ENCODE measurements around the gene PLCB2.

The PLCB2 gene

GRCh38 chr15:40303576-40303975 lies 4.2 kb downstream of the PLCB2 start:
- no peak for DNase-seq (ENCODE audit: low read depth)

DNA sequence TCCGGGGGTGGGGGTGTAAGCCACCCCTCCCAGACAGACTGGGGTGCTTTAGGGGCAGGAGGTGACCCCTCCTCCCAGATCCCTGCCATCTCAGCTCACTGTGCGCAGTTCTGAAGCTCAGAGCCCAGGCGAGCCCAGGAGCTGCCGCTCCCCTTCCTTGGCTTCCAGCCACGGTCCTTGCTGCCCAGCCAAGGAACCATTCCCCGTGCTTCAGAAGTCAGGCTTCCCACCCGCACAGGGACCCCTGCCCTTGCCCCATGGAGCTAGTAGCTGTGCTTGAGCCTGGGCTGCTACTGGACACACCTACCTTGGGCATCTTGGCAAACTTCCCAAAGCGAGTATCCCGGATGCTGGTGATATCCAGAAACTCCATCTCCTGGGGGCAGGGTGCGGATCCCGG lies 4.8 kb downstream of the PLCB2 start:
- DNase-seq (ENCODE audit: low read depth), result no peak

DNA sequence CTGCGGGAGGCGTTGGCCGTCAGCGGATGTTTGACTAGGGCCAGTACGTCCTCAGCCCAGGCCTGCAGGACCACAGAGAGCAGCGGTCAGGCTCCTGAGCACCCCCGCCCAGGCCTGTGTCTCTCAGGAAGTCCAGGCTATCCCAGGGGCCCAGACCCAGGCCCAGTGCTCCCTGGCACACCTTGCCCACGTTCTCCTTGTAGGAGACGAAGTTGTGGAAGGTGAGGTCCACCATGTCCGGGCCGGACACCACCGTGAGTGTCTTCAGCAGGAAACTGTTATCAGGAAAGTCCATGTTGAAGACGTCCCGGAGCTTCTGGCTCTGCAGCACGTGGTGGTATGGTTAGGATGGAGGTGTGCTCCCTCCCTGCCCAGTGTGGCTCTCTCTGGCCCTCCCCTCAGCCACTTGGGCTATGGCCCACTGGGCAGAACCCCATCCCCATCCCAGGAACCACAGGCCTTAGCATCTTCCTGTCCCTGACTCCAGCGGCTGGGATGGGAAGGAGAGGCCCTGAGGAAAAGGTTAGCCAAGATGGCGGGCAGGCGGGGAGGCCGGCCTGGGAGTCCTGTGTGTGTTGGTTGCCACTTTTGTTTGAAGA lies 5.3 kb downstream of the PLCB2 start:
- DNase-seq (ENCODE audit: low read depth), result no peak

- no peak for DNase-seq (ENCODE audit: low read depth)
Measured at GRCh38 chr15:40301467-40302179, 6.1 kb downstream of the PLCB2 start.

GRCh38 chr15:40300771-40301170 lies 7.0 kb downstream of the PLCB2 start:
- DNase-seq (ENCODE audit: low read depth), result no peak

- no peak for DNase-seq (ENCODE audit: low read depth)
Measured at GRCh38 chr15:40300367-40300766, 7.4 kb downstream of the PLCB2 start.

DNA sequence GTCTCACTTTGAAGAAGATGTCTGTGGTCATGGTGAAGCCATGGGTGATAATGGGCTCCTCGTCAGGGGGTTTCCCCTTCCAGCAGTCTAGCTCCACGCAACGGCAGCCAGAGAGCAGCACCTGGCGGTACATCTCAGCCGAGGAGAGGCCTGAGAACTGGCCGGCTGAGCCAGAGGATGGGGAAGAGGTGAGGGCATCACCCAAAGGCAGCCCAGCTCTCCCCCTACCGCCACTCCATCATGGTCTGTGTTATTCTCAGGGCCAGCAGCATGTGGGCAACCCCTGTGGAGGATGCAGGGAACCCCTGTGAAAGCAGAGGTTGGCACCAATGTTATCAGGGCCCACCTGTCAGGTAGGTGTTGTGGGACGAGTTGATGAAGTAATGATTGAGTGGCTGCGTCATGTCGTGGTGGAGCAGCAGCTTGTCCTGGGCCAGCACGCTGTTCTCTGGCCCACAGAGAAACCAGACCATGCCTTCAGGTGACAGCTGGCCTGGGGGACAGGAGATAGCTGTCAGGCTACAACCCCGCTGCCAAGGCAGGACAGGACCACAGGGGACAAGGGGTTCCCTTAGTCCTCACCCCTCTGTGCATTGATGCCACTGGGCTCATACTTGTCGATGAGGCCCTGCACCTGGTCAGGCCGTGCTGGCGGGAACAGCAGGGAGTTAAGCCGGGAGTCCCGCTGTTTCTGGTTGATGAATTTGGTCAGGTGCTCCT lies 9.4 kb downstream of the PLCB2 start:
- DNase-seq (ENCODE audit: low read depth), result no peak

- no peak for DNase-seq (ENCODE audit: low read depth)
Measured at GRCh38 chr15:40297356-40297755, 10.4 kb downstream of the PLCB2 start.

DNA sequence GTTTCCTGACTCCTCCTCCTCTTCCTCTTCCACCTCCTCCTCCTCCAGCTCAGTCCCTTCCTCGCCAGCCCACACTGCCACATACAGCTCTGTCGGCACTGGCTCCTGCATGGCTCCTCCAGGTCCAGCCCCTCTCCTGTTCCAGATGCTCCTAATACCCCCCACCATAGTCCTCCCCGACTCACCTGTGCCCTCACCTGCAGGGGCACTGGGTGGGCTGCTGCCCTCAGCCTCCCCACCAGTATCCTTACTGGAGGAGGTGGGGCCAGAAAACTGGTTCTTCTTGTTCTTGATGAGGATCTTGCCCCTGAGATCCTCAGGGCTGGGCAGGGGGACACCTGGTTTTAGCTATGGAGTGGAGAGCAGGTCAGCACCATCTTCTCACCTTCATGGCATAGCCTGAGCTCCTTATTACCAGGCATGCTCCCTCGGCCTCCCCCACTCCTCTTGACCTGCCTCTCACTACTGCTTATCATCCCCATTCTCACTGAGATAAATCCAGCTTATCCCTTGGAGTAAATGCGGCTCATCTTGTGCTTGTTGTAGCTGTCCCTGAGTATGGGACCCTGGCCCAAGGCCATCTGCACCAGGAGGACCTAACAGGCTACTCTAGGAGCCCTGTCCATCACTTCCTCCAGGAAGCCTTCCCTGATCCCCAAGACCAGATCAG lies 11.0 kb downstream of the PLCB2 start:
- DNase-seq (ENCODE audit: low read depth), result no peak

DNA sequence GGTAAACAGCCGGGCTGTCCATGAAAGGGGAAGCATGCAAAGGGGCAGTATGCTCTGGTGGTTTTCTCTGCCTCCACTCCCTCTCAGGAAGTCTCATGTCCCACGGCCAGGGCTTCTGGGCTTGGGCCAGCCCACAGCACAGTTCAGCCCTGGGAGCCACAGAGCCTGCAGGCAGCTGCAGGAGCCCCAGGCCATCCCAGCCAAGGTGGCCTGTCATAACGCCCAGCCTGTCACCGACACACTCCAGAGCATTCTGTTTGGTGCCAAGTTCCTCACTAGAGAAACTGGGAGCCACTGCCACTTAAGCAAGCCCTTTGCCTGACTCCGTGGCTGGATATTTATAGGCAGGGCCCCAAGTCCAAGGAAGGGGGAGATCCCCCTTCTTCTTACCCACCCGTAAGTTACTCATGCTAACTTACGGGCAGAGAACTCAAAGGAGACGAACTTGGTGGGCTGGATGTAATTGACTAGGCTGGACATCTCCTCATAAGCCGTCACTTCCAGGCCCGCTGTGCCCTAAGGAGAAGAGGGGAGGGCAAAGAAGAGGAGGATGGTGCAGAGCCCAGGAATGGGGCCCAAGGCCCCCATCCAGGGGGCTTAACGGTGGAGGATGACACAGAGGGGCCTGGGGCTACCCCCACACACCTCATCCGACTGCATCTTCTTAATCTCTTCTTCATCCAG lies 11.7 kb downstream of the PLCB2 start:
- DNase-seq (ENCODE audit: low read depth), result no peak

- no peak for DNase-seq (ENCODE audit: low read depth)
Measured at GRCh38 chr15:40295297-40295696, 12.4 kb downstream of the PLCB2 start.

- DNase-seq (ENCODE audit: low read depth), result no peak
Measured at GRCh38 chr15:40293905-40294895, 13.5 kb downstream of the PLCB2 start.

DNA sequence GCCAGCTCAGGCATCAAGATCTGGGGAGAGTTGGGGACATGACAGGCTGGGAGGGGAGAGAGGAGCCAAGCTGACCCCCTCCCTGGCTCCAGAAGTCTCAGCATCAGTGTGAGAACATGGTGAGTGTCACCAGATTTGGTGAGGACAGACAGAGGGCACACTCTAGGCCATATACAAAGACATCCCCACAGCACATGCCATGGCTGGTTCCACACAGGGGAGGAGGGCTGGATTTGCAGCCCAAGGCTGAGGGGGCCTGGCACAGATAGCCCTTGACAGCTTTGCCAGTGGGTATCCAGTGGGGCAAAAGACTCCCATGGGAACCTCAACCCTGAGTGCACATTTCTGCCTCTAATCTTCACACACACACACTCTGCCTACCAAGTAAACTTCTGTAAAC lies 14.7 kb downstream of the PLCB2 start:
- DNase-seq (ENCODE audit: low read depth), result no peak

DNA sequence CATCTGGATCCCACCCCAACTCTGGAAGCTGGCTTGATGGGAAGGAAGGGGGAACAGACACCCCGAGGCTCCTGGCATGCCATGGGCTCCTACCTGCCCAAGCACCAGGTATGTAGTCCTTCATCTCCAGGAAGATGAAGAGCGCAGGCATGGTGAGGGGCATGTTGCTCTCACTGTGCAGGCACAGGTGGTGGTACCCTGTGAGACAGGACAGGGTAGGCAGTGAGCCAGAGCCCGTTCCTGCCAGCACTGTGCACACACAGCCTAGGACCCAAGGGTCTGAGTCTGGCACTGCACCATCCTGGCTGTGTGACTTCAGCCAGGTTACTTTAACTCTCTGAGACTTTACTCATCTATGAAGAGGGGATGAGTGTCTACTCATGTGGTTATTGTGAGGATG lies 15.5 kb downstream of the PLCB2 start:
- no peak for DNase-seq (ENCODE audit: low read depth)

- no peak for DNase-seq (ENCODE audit: low read depth)
Measured at GRCh38 chr15:40290918-40291574, 16.7 kb downstream of the PLCB2 start.

DNA sequence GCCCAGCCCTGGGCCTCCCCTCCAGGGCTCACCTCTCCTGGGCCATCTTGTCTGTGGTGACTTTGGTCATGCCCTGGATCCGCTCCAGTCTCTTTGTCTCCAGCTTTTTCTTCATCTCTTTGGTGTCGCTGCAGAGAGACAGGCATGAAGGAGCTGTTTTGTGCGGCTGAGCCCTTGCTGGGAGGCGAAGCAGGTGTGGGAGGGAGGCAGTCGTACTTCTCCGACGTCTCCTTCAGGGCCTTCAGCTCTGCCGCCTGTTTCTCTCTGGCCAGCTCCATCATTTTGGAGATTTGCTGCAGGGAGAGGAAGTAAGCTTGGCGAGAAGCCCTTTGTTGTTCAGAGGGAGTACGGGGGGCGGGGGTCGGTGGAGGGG lies 17.2 kb downstream of the PLCB2 start:
- no peak for DNase-seq (ENCODE audit: low read depth)

- DNase-seq (ENCODE audit: low read depth), result no peak
Measured at GRCh38 chr15:40289140-40289775, 18.5 kb downstream of the PLCB2 start.

- no peak for DNase-seq (ENCODE audit: low read depth)
Measured at GRCh38 chr15:40287968-40288367, 19.8 kb downstream of the PLCB2 start.

GRCh38 chr15:40287505-40287904 lies 20.2 kb downstream of the PLCB2 start:
- no peak for DNase-seq (ENCODE audit: low read depth)

- DNase-seq (ENCODE audit: low read depth), result no peak
Measured at GRCh38 chr15:40286794-40287193, 20.9 kb downstream of the PLCB2 start.

Measured in activated T-cell treated with anti-CD3 and anti-CD28 coated beads for 1 hour (primary cell).